Large intestine (tissue), 3 donors: Measurements from ENCODE around the gene SLC1A1. TPM values are rescaled to one million over a fixed set of nuclear protein-coding genes. Genes with fewer than 3 reads are reported as not detected.
"Not testable (repeated sequence)": the region's sequence is repeated elsewhere in the genome, so short reads cannot be mapped to it uniquely, and the experiment has no call there.

Experiments
- DNase-seq, 2 donors: peaks; one replicate each; pipeline versions ENCODE4 v3.0.0 to v3.0.0-alpha.2; 2013
- H3K27ac ChIP-seq: one replicate; pipeline ENCODE4 v1.5.1; 2013; ENCODE audit warnings: low read length
- H3K27me3 ChIP-seq: 2 replicates; pipeline ENCODE4 v1.6.1; 2013; ENCODE audit warnings: low read length; ENCODE audit not compliant: control insufficient read depth, insufficient read depth
- H3K36me3 ChIP-seq: 2 replicates; pipeline ENCODE4 v1.6.1; 2013; ENCODE audit warnings: low read length; ENCODE audit not compliant: control insufficient read depth, insufficient read depth
- H3K4me1 ChIP-seq: one replicate; pipeline ENCODE4 v1.6.1; 2013; ENCODE audit warnings: low read length; ENCODE audit not compliant: control insufficient read depth, insufficient read depth
- H3K4me3 ChIP-seq: one replicate; pipeline ENCODE4 v1.5.1; 2013; ENCODE audit warnings: low read length
- H3K9me3 ChIP-seq: one replicate; pipeline ENCODE4 v1.6.1; 2013; ENCODE audit warnings: mild to moderate bottlenecking, low read depth, low read length, moderate library complexity; ENCODE audit not compliant: control insufficient read depth
- WGBS: methylation state at CpG from one replicate; pipeline ENCODE4 v1.1.5; 2013; ENCODE audit warnings: low lambda C conversion rate; ENCODE audit not compliant: insufficient coverage; 5-methylcytosine and 5-hydroxymethylcytosine counted together
- polyA plus RNA-seq: library from polyadenylated mRNA; unstranded; fragments of 120-200 nt; gene quantifications from one replicate; pipeline ENCODE4 v1.2.1, GENCODE V29; 2013

The SLC1A1 gene
- polyA plus RNA-seq, 1 donor, result 42.5 TPM

- H3K4me1 ChIP-seq, DNase-seq, H3K27ac ChIP-seq, H3K9me3 ChIP-seq, H3K27me3 ChIP-seq, H3K4me3 ChIP-seq: not testable (repeated sequence)
- no CpG with 5 or more reads among the region's 15 CpGs for WGBS
- peaks cover 20% of the 10 kb centered on the region for H3K36me3 ChIP-seq
These were observed 115.8 kb downstream of the SLC1A1 start for GRCh38 chr9:4606033-4606432.

GRCh38 chr9:4614627-4615026 lies 124.4 kb downstream of the SLC1A1 start:
- WGBS, result no CpG with 5 or more reads among the region's 1 CpG
- H3K4me3 ChIP-seq, result no peak overlapping the region
- H3K4me1 ChIP-seq, result no peaks in the 10 kb centered on the region
- H3K27ac ChIP-seq, result no peak overlapping the region
- H3K27me3 ChIP-seq, result no peaks in the 10 kb centered on the region
- no peaks in the 10 kb centered on the region for H3K9me3 ChIP-seq
- H3K36me3 ChIP-seq, result no peaks in the 10 kb centered on the region
- DNase-seq, result no peak

- H3K4me3 ChIP-seq, result no peak overlapping the region
- WGBS, result 50% methylated on average over 2 of the region's 4 CpGs
- H3K27ac ChIP-seq, result no peak overlapping the region
- no peaks in the 10 kb centered on the region for H3K27me3 ChIP-seq
- peaks cover 4% of the 10 kb centered on the region for H3K36me3 ChIP-seq
- H3K4me1 ChIP-seq, result no peaks in the 10 kb centered on the region
- no peak for DNase-seq
- H3K9me3 ChIP-seq, result no peaks in the 10 kb centered on the region
These were observed 125.0 kb downstream of the SLC1A1 start for GRCh38 chr9:4615251-4615650.

GRCh38 chr9:4615778-4616177 lies 125.5 kb downstream of the SLC1A1 start:
- no CpG with 5 or more reads among the region's 5 CpGs for WGBS
- DNase-seq, result no peak
- no peaks in the 10 kb centered on the region for H3K9me3 ChIP-seq

GRCh38 chr9:4617752-4618151 lies 127.5 kb downstream of the SLC1A1 start:
- Histone ChIP-seq H3K4me3 (no peak overlapping the region), H3K27ac (no peak overlapping the region), H3K27me3 (no peaks in the 10 kb centered on the region), H3K4me1 (no peaks in the 10 kb centered on the region), H3K9me3 (no peaks in the 10 kb centered on the region), H3K36me3 (peaks cover 14% of the 10 kb centered on the region)
- WGBS, result no CpG with 5 or more reads among the region's 3 CpGs
- no peak for DNase-seq

More at GRCh38 chr9:4615778-4616177, 125.5 kb downstream of the SLC1A1 start:
- no peaks in the 10 kb centered on the region for H3K4me1 ChIP-seq
- no peak overlapping the region for H3K4me3 ChIP-seq
- peaks cover 9% of the 10 kb centered on the region for H3K36me3 ChIP-seq
- H3K27ac ChIP-seq, result no peak overlapping the region
- no peaks in the 10 kb centered on the region for H3K27me3 ChIP-seq

GRCh38 chr9:4618700-4619099 lies 128.4 kb downstream of the SLC1A1 start:
- Histone ChIP-seq H3K4me3 (no peak overlapping the region), H3K4me1 (no peaks in the 10 kb centered on the region), H3K27me3 (no peaks in the 10 kb centered on the region), H3K27ac (no peak overlapping the region), H3K36me3 (peaks cover 14% of the 10 kb centered on the region), H3K9me3 (no peaks in the 10 kb centered on the region)
- no peak for DNase-seq
- 100% methylated on average over 1 of the region's 2 CpGs for WGBS

GRCh38 chr9:4620057-4620765 lies 129.9 kb downstream of the SLC1A1 start:
- WGBS, result no CpG with 5 or more reads among the region's 3 CpGs
- H3K27ac ChIP-seq, result no peak overlapping the region
- no peak overlapping the region for H3K4me3 ChIP-seq
- no peaks in the 10 kb centered on the region for H3K27me3 ChIP-seq
- H3K9me3 ChIP-seq, result no peaks in the 10 kb centered on the region
- H3K4me1 ChIP-seq, result no peaks in the 10 kb centered on the region
- no peak for DNase-seq
- H3K36me3 ChIP-seq, result peaks cover 14% of the 10 kb centered on the region

GRCh38 chr9:4620881-4621555 lies 130.8 kb downstream of the SLC1A1 start:
- Histone ChIP-seq H3K9me3 (no peaks in the 10 kb centered on the region), H3K27ac (no peak overlapping the region), H3K36me3 (peaks cover 14% of the 10 kb centered on the region), H3K4me3 (no peak overlapping the region), H3K27me3 (no peaks in the 10 kb centered on the region), H3K4me1 (no peaks in the 10 kb centered on the region)
- no peak for DNase-seq
- WGBS, result no CpG with 5 or more reads among the region's 2 CpGs

GRCh38 chr9:4622016-4622415 lies 131.7 kb downstream of the SLC1A1 start:
- 100% methylated on average over 1 of the region's 10 CpGs for WGBS
- DNase-seq, result no peak
- Histone ChIP-seq H3K36me3 (peaks cover 14% of the 10 kb centered on the region), H3K27me3 (no peaks in the 10 kb centered on the region), H3K27ac (no peak overlapping the region), H3K4me1 (no peaks in the 10 kb centered on the region), H3K4me3 (no peak overlapping the region), H3K9me3 (no peaks in the 10 kb centered on the region)

GRCh38 chr9:4630836-4631235 lies 140.6 kb downstream of the SLC1A1 start:
- WGBS, result 75% methylated on average over 1 of the region's 2 CpGs
- H3K27me3 ChIP-seq, result no peaks in the 10 kb centered on the region
- H3K4me1 ChIP-seq, result no peaks in the 10 kb centered on the region
- no peak overlapping the region for H3K27ac ChIP-seq
- H3K9me3 ChIP-seq, result no peaks in the 10 kb centered on the region
- no peak overlapping the region for H3K4me3 ChIP-seq
- no peak for DNase-seq
- H3K36me3 ChIP-seq, result peaks cover 2% of the 10 kb centered on the region
